HG03520 (cell line): ENCODE results near the gene RSBN1.
A peak's percentile ranks its signal among the peaks of the same experiment; 100 is the strongest.
"Not testable (repeated sequence)": the region's sequence is repeated elsewhere in the genome, so short reads cannot be mapped to it uniquely, and the experiment has no call there.

Source experiments
- ATAC-seq: cut with Tn5 transposase; IDR thresholded peaks from one replicate; pipeline ENCODE4 v1.9.1; 2021; ENCODE audit warnings: mild to moderate bottlenecking, moderate library complexity; ENCODE audit not compliant: unreplicated experiment

The RSBN1 gene

DNA sequence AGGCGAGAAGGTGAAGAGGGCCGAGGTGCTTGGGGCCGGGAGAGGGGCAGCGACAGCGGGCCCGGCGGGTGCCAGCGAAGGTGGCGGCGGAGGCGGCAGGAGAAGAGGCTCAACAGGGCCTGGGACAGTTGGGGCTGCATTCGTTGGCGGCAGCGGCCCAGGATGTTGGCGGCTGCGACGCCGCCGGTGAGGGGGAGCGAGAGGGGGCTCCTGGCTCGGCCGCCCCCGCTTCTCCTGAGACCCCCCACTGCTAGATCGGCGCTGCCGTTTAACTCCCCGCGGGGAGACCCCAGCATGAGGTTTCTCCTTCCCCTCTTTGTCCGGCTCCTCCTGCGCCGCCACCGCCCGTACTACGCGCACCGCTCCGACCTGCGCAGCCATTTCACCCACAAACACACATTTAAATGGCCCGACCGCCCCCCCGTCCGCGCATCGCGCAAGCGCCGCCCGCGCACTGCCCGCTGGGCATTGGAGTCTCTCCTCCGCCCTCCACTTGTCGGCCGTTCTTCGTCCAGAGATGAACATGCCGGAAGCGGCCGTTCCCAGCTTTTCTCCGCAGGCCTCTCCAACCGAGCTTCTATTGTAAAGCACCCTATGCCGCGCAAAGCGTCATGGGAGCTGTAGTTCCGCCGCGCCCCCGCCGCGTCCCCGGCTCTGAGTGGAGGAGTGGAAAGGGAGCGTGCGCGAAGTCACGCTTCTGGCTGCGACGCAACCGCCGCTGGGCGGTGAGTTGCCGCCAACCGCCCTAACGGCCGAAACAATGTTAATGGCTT is at the start of gene RSBN1:
TSS of gene RSBN1 (minus strand) at position 589 of the 773 bp plus-strand sequence. CDS start at position 525, 64 bp downstream.
- peak; percentile 90 for ATAC-seq

DNA sequence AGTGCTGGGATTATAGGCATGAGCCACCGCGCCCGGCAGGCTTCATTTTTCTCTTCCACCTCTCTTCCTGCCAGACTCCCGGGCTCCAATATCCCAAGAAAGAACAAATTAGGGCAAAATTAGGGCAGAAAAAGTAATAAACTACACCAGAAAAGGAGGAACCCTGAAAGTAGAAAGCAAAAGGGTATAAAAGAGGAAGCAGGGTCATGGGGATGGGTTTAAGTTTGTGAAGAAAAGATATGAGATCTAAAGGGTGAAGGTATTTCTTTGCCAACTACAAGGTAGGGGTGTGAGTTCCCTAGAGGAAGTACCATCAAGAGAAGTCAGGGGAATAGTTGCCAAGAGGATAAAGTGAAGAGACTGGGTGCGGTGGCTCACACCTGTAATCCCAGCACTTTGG is 49.4 kb upstream of the RSBN1 start:
- no peak for ATAC-seq

DNA sequence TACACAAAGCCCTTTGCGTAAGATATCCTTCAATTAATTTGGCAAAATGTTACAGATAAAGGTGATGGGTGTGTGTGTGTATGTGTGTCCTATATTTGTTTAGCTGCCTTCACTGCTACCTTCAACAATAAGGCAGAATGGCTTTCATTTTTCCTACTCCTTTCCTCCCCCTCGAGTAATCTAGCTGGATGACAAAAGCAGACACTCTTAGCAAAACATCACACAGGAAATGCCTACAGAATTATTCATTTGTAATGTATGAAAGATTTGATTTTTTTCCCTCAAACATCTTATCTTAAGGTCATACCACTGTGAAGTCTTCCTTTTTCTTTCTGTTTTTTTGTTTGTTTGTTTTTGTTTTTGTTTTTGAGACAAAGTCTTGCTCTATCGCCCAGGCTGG is 48.6 kb upstream of the RSBN1 start:
- ATAC-seq, result no peak

DNA sequence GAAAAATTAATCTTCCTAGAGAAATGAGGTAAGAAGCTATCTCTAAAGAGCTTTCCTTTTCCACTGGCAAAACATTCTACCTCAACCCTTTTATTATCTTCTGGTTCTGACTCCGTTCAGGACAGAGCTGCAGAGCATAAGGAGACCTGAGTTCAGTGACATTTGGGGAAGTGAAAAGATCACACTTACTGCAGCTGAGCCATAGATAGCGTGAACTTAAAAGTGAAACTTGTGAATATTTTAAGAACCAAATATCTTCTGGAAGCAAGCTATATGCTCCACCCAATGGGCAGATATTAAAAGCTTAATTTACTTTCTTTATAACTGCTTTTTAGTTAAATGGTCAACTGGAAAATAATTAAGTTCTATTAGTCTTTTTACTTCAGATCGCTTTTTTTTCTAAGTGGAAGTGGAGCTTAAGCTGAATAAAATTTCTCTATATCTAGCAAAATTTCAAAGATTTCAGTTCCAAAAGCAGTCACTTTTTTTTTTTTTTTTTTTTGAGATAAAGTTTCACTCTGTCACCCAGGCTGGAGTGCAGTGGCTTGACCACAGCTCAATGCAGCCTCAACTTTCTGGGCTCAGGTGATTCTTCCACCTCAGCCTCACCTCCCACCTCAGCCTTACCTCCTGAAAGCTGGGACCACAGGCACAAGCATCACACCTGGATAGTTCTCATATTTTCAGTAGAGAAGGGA is 47.4 kb upstream of the RSBN1 start:
- ATAC-seq, result peak; percentile 90

DNA sequence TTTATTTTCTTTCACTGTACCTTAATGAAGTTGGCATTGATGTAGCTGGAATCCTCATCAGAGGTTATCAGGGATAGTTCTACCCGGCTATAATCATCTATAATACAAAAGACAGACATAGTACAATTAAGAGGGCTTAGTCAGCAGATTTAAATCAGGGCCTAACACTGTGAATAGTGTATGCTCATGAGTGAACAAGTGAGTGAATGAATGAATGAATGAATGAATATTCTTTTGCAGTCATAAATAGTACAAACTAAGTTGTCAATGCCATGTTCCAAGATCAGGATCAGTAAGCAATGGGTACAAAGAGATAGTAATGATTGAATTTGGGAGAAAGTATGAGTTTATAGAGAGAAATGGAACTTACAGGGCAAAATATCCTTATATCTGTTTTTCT is 46.7 kb upstream of the RSBN1 start:
- no peak for ATAC-seq

DNA sequence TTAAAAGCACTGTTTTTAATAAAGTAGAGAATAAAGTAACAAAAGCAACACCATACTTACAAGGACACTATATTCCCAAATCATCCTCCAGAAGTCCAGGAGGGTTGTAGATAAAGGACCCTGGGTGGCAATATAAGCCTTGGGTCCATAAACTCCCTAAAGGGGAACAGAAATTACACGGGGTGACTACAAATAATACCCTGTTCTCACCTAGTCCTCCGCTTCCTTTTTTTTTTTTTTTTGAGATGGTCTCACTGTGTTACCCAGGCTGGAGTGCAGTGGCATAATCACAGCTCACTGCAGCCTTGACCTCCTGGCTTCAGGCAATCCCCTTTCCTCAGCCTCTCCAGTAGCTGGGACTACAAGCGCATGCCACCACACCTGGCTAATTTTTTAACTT is 46.1 kb upstream of the RSBN1 start:
- no peak for ATAC-seq

DNA sequence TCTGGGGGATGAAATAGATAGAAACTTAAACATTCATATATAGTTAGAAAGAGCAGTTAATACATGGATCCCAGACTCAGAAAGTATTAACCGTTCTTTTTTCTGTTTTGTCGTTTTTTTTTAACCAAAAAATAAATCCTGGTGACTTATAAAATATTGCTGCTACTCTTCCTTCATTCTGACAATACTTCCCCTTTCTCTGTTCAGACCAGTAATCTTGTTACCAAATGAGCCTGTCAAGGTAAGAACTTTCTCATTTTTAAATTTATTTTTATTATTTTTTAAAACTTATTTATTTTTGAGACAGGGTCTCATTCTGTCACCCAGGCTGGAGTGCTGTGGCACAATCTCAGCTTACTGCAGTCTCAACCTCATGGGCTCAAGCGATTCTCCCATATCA is 45.5 kb upstream of the RSBN1 start:
- ATAC-seq, result no peak

DNA sequence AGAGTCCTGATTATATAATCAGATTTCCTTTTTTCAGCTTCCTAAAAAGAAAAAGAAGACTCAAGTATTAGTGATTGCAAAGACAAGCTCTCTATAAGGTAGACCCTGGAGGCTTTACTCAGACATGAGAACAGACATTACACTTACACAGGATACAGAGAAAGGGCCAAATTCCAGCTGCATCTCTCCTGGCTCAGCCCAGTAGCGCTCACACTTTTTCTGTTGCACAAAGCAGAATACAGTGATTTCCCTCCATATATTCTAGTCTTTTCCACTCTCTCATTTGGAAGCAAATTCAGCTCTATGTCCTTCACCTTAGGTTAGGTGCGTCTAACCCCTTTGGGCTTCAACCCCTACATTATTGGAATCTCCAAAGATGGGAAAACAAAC is 44.1 kb upstream of the RSBN1 start:
- ATAC-seq, result no peak

DNA sequence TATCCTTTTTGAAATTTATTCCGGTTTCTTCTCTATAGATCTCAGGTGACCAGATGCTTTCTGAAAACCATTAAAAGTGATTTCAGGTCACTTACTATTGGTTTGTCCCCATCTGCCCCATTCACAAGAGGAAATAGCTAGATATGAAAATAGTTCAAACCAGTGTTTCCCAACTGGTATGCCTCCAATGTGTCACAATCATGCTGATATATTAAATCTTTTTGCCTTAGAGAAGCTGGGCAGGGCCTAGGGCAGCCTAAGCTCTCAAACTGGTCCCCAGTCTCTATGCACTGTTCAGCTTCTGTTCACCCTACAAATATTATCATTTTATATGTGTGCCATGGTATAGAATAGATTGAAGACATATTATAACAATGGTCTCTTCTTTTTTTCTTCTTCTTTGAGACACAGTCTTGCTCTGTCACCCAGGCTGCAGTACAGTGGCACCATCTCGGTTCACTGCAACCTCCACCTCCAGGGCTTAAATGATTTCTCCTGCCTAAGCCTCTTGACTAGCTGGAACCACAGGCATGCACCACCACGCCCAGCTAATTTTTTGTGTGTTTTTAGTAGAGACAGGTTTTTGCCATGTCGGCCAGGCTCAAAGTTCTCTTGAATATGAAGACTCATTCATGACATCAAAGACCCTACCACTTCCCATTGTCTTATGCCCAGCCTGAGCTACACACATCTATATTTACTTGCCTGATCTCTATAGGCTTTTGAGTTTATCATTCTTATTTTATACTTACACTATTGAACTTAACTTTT is 43.5 kb upstream of the RSBN1 start:
- no peak for ATAC-seq

DNA sequence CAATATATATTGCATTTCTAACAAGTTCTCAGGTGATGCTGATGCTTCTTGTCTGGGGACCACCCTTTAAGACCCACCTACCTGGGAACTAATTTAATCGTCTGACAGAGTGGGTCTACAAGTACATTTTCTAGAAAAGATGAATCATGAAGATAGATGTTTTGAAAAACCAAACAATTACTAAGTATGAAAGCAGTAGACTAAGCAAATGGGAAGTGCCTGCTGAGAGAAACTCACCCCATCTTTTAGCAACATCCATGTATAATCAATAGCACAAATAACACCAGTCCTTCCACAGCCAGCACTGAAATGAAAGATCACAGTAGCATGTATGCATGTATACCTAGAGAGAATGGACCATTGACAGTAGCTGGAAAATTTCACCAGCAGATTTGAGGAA is 42.0 kb upstream of the RSBN1 start:
- no peak for ATAC-seq

DNA sequence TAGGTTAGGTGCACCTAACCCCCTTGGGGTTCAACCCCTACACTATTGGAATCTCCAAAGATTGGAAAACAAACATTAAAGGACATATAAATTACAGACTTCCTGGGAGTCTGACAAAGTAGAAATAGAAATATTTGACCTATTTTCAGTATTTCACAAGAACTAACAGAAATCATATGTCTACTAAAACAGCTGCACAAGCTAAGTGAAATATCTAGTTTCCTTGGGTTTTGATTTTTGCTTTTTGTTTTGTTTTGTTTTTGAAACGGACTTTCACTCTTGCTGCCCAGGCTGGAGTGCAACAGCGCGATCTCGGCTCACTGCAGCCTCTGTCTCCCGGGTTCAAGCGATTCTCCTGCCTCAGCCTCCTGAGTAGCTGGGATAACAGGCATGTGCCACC is 40.4 kb upstream of the RSBN1 start:
- not testable (repeated sequence) for ATAC-seq

DNA sequence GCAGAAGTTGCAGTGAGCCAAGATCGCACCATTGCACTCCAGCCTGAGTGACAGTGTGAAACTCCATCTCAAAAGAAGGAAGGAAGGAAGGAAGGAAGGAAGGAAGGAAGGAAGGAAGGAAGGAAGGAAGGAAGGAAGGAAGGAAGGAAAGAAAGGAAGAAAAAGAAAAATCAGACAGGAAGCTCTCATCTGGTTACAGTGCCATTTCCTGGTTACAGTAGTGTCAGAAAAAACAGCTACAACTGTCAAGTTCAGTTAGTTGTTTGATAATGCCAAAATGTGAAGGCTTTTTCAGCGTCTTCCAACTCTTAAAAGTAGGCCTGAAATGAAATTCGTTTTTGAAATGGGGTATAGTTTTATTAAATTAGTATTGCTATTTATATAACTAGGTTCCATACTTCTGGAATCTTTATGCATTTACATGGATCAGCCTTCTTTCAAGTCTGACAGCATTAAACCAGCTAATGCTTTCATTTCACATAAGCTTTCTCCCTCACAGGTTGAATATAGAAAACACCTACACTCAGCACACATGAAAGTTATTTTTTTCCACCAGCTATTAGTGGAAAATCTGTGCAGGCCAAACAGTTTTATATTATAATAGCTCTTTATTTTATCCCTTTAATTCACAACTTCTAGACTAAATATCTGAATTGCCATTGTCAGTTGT is 38.0 kb upstream of the RSBN1 start:
- no peak for ATAC-seq

DNA sequence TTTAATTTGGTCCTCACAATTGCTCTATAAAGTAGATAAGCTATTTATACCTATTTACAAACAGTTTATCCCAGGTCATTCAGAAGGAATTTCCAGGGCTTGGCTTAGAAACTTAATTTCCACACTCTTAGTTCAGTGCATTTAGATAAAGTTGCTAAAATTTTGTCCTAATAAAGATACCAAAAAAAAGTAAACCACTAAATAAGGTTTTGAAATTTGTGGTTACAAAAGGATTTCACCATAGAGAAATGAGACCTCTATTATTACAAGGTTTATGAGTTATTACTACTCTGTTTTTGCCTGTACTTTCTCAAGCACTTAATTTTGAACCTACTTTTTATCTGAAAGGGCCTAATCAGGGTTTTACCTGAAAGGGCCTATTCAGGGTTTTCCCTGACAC is 36.8 kb upstream of the RSBN1 start:
- no peak for ATAC-seq

DNA sequence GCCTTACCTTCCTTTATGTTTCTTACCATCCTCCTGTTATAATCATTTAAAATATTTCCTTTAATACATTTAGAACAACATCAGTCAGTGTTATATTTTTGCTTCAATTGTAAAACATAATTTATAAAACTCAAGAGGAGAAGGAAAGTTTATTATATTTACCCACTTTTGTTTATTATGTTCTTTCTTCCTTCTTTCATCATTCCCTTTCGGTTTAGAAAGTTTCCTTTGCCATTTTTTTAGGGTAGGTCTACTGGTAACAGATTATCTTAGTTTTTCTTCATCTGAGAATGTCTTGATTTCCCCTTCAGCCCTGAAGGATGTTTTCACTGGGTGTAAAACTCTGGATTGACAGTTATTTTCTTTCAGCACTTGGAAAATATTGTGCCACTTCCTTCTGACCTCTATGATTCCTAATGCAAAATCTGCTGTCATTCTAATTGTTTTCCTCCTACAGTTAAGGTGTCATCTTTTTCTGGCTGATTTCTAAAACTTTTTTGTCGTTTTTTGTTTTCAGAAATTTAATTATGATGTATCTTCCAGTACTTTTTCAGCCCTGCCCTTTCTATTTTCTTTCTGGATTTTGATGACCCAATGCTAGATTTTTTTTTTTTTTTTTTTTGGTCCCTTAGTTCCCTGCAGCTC is 34.2 kb upstream of the RSBN1 start:
- ATAC-seq, result no peak

DNA sequence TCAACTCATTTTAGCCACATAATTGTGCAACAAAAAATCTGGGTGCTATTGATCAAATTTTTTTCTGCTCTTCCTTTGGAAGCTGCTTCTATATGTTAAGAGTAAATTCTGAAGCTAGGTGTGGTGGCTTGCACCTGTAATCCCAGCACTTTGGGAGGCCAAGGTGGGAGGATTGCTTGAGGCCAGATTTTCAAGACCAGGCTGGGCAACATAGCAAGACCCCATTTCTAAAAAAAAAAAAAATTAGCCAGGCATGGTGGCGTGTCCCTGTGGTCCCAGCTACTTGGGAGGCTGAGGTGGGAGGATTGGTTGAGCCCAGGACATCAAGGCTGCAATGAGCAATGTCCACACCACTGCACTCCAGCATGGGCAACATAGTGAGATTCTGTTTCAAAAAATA is 24.3 kb upstream of the RSBN1 start:
- no peak for ATAC-seq

DNA sequence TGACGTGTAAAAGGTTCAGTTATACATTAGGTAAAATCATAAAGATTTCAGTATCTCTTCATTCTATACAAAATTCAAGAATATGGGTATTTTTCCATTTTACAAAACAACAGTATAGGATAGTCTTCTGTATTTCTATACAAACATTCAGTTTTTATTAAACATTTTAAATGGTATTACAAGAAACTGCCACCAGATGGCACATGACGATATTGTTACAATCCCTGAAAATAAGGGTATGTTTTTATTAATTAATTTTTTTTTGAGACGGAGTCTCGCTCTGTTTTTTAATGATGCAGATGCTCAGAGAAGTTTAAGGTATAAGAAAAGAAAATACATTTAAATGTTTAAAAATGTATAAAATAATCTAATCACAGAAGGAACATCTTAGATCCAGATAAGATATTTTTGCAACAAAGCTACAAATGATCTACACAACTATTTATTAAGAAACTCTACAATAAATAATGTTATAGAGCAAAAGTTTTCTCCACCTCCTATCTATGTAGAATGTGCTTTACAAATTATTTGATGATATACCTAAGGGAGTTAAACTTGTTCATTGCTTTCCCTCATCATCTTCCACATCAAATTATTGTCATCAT is 23.5 kb upstream of the RSBN1 start:
- ATAC-seq, result no peak

DNA sequence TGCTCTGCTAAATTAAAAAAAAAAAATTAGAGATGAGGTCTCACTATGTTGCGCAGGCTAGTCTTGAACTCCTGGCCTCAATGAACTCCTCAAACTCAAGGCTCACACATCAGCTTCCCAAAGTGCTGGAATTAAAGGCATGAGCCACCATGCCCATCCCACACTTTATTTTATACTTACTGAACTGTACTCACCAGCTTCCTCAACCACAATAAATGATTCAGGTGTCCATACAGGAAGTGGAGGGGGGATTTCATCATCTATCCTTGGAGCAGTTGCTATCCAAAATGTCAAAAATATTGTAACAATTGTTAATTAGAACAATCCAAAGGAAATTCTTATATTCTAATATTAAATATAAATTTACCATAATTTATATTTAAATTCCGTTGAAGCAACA is 22.4 kb upstream of the RSBN1 start:
- no peak for ATAC-seq

DNA sequence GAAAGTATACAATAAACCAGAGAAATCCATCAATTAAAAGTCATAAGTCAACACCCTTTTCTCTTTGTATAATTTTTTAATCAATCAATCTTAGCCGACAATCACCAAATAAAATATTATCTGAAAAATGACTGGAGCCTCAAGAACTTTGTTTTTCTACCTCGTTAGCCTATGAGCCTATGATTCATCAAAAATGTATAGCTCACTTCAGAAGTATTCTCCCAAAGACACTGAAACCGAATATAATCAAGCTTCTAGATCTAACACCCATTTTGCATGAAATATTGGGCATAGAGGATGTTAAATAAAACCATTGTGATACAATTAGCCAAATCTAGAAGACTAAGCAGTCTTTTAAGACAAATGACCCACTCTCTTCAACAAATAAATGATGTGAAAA is 17.8 kb upstream of the RSBN1 start:
- ATAC-seq, result no peak

DNA sequence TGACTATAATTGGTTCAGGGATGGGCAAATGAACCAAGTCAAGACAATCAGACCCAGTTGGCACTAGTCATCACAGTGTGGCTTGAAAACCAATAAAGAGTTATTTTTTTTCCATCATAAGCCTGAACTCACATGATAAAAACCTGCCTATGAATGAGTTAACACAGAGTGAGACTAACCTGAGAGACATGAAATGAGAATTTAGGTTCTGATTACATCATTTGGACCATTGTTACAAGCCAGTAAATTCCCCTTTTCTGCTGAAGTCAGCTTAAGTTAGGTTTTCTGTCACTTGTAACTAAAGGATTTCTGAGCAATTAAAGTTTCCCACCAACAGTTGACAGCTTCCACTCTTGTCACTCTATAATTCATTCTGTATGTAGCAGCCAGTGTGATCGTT is 9.6 kb upstream of the RSBN1 start:
- ATAC-seq, result no peak

DNA sequence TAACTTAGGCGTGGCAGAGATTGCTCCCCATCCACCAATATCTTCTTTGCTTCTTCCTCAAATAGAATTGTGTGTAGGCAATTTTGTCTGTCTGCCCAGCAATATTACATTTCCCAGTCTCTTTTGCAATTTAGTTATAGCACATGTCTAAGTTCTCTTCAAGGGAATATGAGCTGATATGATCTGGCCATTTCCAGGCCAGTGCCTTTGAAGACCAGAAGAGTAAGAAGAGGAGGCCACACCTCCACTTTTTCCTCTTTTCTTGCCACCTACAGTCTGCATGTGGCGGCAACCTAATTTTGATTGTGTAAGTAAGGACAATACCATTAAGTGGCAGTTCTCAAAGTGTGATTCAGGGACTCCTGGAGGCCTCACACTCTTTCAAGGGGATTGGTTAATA is 6.3 kb upstream of the RSBN1 start:
- no peak for ATAC-seq
